Fibroblast of lung (primary cell): ENCODE measurements around the gene NEK6. TPM values are rescaled to one million over a fixed set of nuclear protein-coding genes. Genes with fewer than 3 reads are reported as not detected.

ENCODE experiments used
- DNase-seq, 2 donors: peaks; one replicate each; pipeline versions ENCODE4 v3.0.0 to v3.0.0-alpha.2; 2010; ENCODE audit warnings: low read depth in 2 of 2
- H2AFZ ChIP-seq: 2 replicates; pipeline ENCODE4 v1.5.1; 2012; ENCODE audit warnings: low read length, control low read depth, inconsistent platforms
- H3K27ac ChIP-seq: 2 replicates; pipeline ENCODE4 v1.5.1; 2011; ENCODE audit warnings: low read length, control low read depth; ENCODE audit not compliant: insufficient read depth
- H3K27me3 ChIP-seq: 2 replicates; pipeline ENCODE4 v1.5.1; 2011; ENCODE audit warnings: mild to moderate bottlenecking, low read length; ENCODE audit not compliant: control insufficient read depth, insufficient read depth
- H3K36me3 ChIP-seq: 2 replicates; pipeline ENCODE4 v1.5.1; 2011; ENCODE audit warnings: low read length; ENCODE audit not compliant: control insufficient read depth, insufficient read depth
- H3K4me1 ChIP-seq: 2 replicates; pipeline ENCODE4 v1.5.1; 2011; ENCODE audit warnings: low read length; ENCODE audit not compliant: control insufficient read depth, insufficient read depth; ENCODE audit errors: extremely low read depth
- H3K4me2 ChIP-seq: 2 replicates; pipeline ENCODE4 v1.5.1; 2011; ENCODE audit warnings: low read length, control low read depth; ENCODE audit not compliant: insufficient read depth; ENCODE audit errors: extremely low read depth
- H3K4me3 ChIP-seq, 4 experiments: fragments of 200-600 bp in 1 of 4; sonication (generic) in 1 of 4; replicated peaks in 1 of 4; 2 replicates each; pipeline ENCODE4 v1.5.1; 2011 to 2016; ENCODE audit warnings: low read length in 4 of 4, low read depth in 3 of 4, mild to moderate bottlenecking in 3 of 4, control low read depth in 2 of 4, inconsistent platforms in 1 of 4, mixed read lengths in 1 of 4; ENCODE audit not compliant: insufficient read depth in 1 of 4; ENCODE audit errors: control extremely low read depth in 1 of 4
- H3K79me2 ChIP-seq: 2 replicates; pipeline ENCODE4 v1.5.1; 2012; ENCODE audit warnings: mild to moderate bottlenecking, low read length, inconsistent platforms; ENCODE audit not compliant: control insufficient read depth, insufficient read depth
- H3K9ac ChIP-seq: 2 replicates; pipeline ENCODE4 v1.5.1; 2011; ENCODE audit warnings: mild to moderate bottlenecking, low read length, control low read depth; ENCODE audit not compliant: insufficient read depth
- H3K9me3 ChIP-seq: 2 replicates; pipeline ENCODE4 v1.5.1; 2012; ENCODE audit warnings: low read depth, low read length; ENCODE audit not compliant: control insufficient read depth, insufficient read depth
- H4K20me1 ChIP-seq: 2 replicates; pipeline ENCODE4 v1.5.1; 2011; ENCODE audit warnings: low read length; ENCODE audit not compliant: control insufficient read depth, insufficient read depth; ENCODE audit errors: extremely low read depth
- CTCF ChIP-seq, 2 donors: IDR thresholded peaks in 1 of 2; conservative IDR thresholded peaks in 1 of 2; 1 replicate in 1 of 2; 2 replicates in 1 of 2; pipeline ENCODE4 v1.5.1; 2011 to 2012; ENCODE audit warnings: low read length in 2 of 2, control low read depth in 1 of 2, inconsistent platforms in 1 of 2, low read depth in 1 of 2, mild to moderate bottlenecking in 1 of 2
- EZH2 ChIP-seq: IDR thresholded peaks from 2 replicates; pipeline ENCODE4 v1.5.1; 2012; ENCODE audit warnings: low read length, control low read depth, mild to moderate bottlenecking; ENCODE audit errors: missing control alignments
- polyA plus RNA-seq, 2 donors: library from polyadenylated mRNA; depleted of rRNA in 1 of 2; stranded (reverse) in 1 of 2; unstranded in 1 of 2; fragments of >200 nt; gene quantifications; 2 replicates each; pipeline ENCODE4 v1.2.1, GENCODE V29; 2011 to 2012; ENCODE audit warnings: missing spikeins in 1 of 2
- total RNA-seq: library from RNA; depleted of rRNA; stranded (reverse); fragments of >200 nt; gene quantifications from 2 replicates; pipeline ENCODE4 v1.2.1, GENCODE V29; 2014

The NEK6 gene
- total and polyA plus RNA-seq, 2 donors (not counting 1 experiment from before 2014, with no cell fraction given), result 71.2 to 71.4 TPM

- H4K20me1 ChIP-seq, result no peaks in the 10 kb centered on the region
- H3K4me3 ChIP-seq, result no peak overlapping the region
- H3K9me3 ChIP-seq, result no peaks in the 10 kb centered on the region
- no peak overlapping the region for H2AFZ ChIP-seq
- H3K9ac ChIP-seq, result no peak overlapping the region
- peaks cover 2% of the 10 kb centered on the region for H3K4me1 ChIP-seq
- DNase-seq, result no peak
- H3K27me3 ChIP-seq, result no peaks in the 10 kb centered on the region
- TF ChIP-seq CTCF (conservative IDR thresholded peaks at IDR 0.05 in 1 of 2, IDR thresholded peaks at IDR 0.05 in 1 of 2; ENCODE audit: low read depth in 1 of 2, low read length in 2 of 2) (no peak), EZH2 (no peak)
- H3K4me2 ChIP-seq, result no peak overlapping the region
- no peaks in the 10 kb centered on the region for H3K36me3 ChIP-seq
- no peak overlapping the region for H3K27ac ChIP-seq
- peaks cover 75% of the 10 kb centered on the region for H3K79me2 ChIP-seq
Observed at GRCh38 chr9:124369231-124369797, 111.6 kb downstream of the NEK6 start.

GRCh38 chr9:124370896-124371582 is 113.3 kb downstream of the NEK6 start:
- no peaks in the 10 kb centered on the region for H3K36me3 ChIP-seq
- TF ChIP-seq CTCF (conservative IDR thresholded peaks at IDR 0.05 in 1 of 2, IDR thresholded peaks at IDR 0.05 in 1 of 2; ENCODE audit: low read depth in 1 of 2, low read length in 2 of 2), result no peak
- TF ChIP-seq EZH2, result no peak
- no peaks in the 10 kb centered on the region for H3K27me3 ChIP-seq
- H4K20me1 ChIP-seq, result no peaks in the 10 kb centered on the region
- H3K4me2 ChIP-seq, result no peak overlapping the region
- H3K4me1 ChIP-seq, result peaks cover 2% of the 10 kb centered on the region
- peak; percentile 55 to 75 for DNase-seq
- H2AFZ ChIP-seq, result no peak overlapping the region
- H3K9ac ChIP-seq, result no peak overlapping the region
- H3K27ac ChIP-seq, result no peak overlapping the region
- no peaks in the 10 kb centered on the region for H3K9me3 ChIP-seq
- peaks cover 73% of the 10 kb centered on the region for H3K79me2 ChIP-seq
- H3K4me3 ChIP-seq, result no peak overlapping the region

- DNase-seq, result peak in 1 of 2 donors; percentile 56
- Histone ChIP-seq H3K4me2 (no peak overlapping the region), H2AFZ (no peak overlapping the region), H3K4me3 (no peak overlapping the region), H3K27me3 (no peaks in the 10 kb centered on the region), H3K79me2 (peaks cover 73% of the 10 kb centered on the region), H4K20me1 (no peaks in the 10 kb centered on the region), H3K9me3 (no peaks in the 10 kb centered on the region), H3K36me3 (no peaks in the 10 kb centered on the region), H3K9ac (no peak overlapping the region), H3K4me1 (peaks cover under 1% of the 10 kb centered on the region), H3K27ac (no peak overlapping the region)
- TF ChIP-seq CTCF (conservative IDR thresholded peaks at IDR 0.05 in 1 of 2, IDR thresholded peaks at IDR 0.05 in 1 of 2; ENCODE audit: low read depth in 1 of 2, low read length in 2 of 2) (no peak), EZH2 (no peak)
Observed at GRCh38 chr9:124372038-124372437, 114.3 kb downstream of the NEK6 start.
